GM12801 (cell line): ENCODE data around the gene OSBPL3.

ENCODE experiments used
- TF ChIP-seq, protein P1 (sequence below): IDR thresholded peaks from one replicate; pipeline ENCODE4 v1.5.1; 2011; ENCODE audit warnings: control low read depth; ENCODE audit not compliant: insufficient read length; ENCODE audit errors: extremely low read depth

Gene OSBPL3

DNA sequence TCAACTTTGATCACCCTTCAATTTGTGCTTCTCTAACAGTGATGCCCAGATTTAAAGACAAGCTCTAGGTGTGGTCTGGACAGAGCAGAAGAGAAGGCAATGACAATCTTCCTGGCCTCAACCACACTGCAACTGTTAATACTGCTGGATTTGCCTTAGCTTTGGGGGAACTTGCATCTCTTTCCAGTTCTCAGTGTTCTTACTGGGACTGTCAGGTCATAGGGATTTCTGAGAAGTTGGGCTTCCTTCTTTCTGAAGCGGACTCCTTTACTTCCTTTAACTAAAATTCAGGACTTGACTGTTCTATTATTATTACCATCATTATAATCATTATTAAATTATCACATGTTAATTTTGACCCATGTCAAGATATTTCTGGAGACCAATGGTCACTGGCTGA lies 80.8 kb downstream of the OSBPL3 start:
- TF ChIP-seq, protein P1, sequence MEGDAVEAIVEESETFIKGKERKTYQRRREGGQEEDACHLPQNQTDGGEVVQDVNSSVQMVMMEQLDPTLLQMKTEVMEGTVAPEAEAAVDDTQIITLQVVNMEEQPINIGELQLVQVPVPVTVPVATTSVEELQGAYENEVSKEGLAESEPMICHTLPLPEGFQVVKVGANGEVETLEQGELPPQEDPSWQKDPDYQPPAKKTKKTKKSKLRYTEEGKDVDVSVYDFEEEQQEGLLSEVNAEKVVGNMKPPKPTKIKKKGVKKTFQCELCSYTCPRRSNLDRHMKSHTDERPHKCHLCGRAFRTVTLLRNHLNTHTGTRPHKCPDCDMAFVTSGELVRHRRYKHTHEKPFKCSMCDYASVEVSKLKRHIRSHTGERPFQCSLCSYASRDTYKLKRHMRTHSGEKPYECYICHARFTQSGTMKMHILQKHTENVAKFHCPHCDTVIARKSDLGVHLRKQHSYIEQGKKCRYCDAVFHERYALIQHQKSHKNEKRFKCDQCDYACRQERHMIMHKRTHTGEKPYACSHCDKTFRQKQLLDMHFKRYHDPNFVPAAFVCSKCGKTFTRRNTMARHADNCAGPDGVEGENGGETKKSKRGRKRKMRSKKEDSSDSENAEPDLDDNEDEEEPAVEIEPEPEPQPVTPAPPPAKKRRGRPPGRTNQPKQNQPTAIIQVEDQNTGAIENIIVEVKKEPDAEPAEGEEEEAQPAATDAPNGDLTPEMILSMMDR = no peak

DNA sequence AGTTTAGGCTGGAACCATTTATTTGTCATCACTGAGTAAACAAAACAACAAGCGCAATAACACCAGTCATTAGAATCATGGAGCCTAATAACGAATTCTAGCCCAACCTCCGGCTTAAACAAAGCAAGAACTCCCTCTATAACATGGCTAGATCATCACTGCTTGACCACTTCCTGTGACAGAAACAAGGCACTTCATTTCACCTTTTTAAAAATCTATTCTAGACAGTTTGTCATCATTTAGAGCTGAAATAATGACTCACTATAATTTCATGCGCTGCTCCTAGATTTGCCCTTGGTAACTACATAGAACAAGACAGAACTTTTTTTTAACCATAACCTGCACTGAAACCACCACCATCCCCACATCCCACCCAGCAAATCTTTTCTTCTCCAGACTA lies 81.3 kb downstream of the OSBPL3 start:
- TF ChIP-seq, protein P1 = no peak

DNA sequence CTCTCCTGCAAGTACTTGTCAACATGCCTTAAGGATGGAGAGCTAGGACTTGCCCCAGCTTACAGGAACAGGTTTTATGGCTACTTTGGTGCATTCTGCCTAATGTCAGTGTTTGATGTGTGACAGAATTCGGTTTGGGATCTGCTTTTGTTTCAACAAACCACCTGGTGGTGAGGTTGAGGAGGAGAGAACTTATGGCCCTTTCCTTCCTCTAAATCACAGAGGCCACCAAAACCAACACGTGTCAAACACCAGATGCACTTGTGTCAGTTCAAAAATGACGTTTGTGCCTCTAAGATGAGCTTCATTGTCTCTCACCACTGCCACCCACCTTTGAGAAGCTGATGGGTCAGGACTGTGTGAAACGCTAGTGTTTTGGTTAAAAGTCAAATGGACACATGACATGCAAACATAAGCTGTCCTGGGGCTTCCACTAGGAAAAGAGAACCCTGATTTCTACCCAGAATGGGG lies 83.9 kb downstream of the OSBPL3 start:
- TF ChIP-seq, protein P1 = no peak

DNA sequence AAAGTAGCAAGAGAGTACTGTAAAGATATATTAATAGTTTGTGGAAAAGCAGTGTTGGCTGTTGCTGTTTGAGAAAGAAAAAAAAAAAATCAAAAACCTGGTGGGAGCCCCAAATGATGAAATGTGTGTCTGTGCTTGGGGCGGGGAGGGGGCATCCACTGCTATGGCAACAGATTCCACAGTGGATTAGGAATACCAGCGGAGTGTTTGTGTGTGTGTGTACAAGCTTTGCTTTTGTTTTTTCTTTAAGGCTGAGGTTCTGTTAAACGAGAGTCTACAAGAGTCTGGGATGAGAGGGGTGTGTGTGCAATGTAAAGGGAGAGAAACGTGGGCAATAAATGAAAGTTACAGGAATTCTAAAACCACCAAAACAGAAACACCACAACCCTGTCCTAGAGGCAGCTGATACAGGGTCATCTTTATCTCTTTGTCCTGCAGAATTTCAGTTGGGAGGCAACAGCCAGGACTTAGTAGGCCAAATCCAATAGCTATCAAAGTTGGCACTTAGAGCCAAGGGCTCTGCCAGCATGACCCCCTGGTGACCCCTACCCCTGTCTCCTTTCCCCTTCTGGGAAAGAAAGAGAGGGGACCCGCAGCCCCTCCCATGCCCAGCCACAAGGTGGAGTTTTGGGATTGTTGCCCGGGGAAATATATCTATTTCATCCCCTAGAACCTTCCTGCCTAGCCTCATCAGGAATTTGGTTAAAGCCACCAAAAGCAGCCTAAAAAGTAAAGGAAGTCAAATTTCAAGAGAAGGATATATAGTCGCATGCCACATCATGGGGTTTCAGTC lies 85.4 kb downstream of the OSBPL3 start:
- TF ChIP-seq, protein P1 = no peak

DNA sequence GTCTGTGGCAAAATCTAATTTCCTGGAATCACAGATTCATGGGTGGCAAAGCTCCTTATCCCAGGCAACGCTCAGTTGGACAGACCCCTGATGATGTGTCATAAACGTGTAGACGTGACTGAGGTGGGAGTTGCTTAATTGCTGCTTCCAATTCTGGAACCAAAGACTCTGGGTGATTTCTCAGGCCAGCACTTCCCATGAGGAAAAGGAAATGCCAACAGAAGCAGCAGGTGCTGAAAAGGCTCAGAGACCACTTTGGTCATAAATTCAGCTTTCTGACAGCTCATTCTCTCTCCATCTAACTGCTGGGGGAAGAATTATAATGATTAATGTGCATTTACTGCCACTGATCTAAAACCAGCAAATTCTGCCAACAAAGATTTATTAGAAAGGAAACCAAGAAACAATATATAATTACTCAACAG lies 88.7 kb downstream of the OSBPL3 start:
- TF ChIP-seq, protein P1 = no peak

DNA sequence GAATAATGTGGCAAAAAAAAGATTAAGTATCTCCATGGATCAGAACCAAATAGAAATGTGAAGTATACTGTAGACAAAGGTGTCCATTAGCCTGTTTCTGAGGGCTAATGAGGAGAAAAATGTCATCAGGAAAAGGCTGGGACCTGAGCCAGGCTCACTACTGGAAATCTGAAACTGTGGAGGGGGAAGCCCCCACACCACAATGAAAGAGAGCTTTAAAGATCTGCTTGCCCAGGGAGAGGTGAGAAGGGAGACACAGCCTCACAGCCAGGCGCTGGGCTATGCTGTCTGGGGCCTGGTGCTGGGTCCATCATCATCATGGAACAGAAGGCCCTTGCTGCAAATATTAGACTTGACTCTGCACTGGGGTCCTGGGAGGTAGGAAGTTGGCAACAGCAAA lies 90.4 kb downstream of the OSBPL3 start:
- TF ChIP-seq, protein P1 = no peak

DNA sequence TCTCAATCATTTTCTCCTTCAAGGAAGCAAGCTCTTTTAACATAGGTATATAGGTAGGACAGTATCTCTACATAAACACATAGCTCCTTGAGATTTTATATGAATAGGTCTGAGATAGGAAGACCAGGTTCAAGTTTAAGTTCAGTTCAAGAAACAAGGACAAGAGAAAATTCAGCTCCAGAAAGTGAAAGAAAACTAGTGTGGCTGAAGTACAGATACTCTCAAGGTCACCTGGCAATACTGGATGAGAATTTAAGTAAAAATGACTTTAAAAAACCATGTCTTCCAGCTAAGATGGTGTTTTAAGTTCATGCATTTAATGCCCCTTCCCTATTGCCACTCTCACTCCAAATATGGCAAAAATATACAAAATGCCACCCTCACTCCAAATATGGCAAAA lies 91.3 kb downstream of the OSBPL3 start:
- TF ChIP-seq, protein P1 = no peak
